Gastroesophageal sphincter (tissue), 4 donors: Measurements from ENCODE around the gene THSD4. TPM values are rescaled to one million over a fixed set of nuclear protein-coding genes. Genes with fewer than 3 reads are reported as not detected.
"Not testable (repeated sequence)": the region's sequence is repeated elsewhere in the genome, so short reads cannot be mapped to it uniquely, and the experiment has no call there.

Source experiments
- ATAC-seq: fragments of 150-250 bp; one replicate; pipeline ENCODE4 v1.9.1; 2016; ENCODE audit warnings: mild to moderate bottlenecking, moderate library complexity
- H3K27ac ChIP-seq, 4 donors: fragments of 200-600 bp; sonication (generic) in 3 of 4; 1 replicate in 3 of 4; 2 replicates in 1 of 4; pipeline ENCODE4 v1.5.1; 2016 to 2019
- H3K27me3 ChIP-seq: fragments of 200-600 bp; sonication (generic); one replicate; pipeline ENCODE4 v1.5.1; 2019
- H3K36me3 ChIP-seq, 2 donors: fragments of 200-600 bp; sonication (generic); one replicate each; pipeline ENCODE4 v1.5.1; 2019; ENCODE audit warnings: control low read depth in 1 of 2
- H3K4me1 ChIP-seq, 3 donors: fragments of 200-600 bp; sonication (generic); 1 replicate in 2 of 3; 2 replicates in 1 of 3; pipeline ENCODE4 v1.5.1; 2016 to 2019; ENCODE audit warnings: control low read depth in 2 of 3
- H3K4me3 ChIP-seq, 2 donors: fragments of 200-600 bp; sonication (generic); one replicate each; pipeline ENCODE4 v1.5.1; 2019; ENCODE audit warnings: mild to moderate bottlenecking in 1 of 2, moderate library complexity in 1 of 2
- H3K9me3 ChIP-seq, 3 donors: fragments of 200-600 bp; sonication (generic); one replicate each; pipeline ENCODE4 v1.5.1; 2017 to 2019; ENCODE audit warnings: control low read depth in 2 of 3
- EP300 ChIP-seq: sonication (generic); formaldehyde crosslinking; IDR thresholded peaks from one replicate; pipeline ENCODE4 v1.6.1; 2017; ENCODE audit warnings: antibody characterized with exemption, mild to moderate bottlenecking
- POLR2A ChIP-seq, 2 donors: fragments of 450-650 bp; IDR thresholded peaks; one replicate each; pipeline ENCODE4 v1.6.1; 2017; ENCODE audit warnings: antibody characterized with exemption in 2 of 2, mild to moderate bottlenecking in 2 of 2, moderate library complexity in 1 of 2
- POLR2AphosphoS5 ChIP-seq: sonication (generic); formaldehyde crosslinking; IDR thresholded peaks from one replicate; pipeline ENCODE4 v1.6.1; 2017; ENCODE audit warnings: antibody characterized with exemption
- WGBS, 2 donors: methylation state at CpG; one replicate each; pipeline ENCODE4 v1.1.5; 2018; ENCODE audit warnings: low coverage in 1 of 2; 5-methylcytosine and 5-hydroxymethylcytosine counted together
- total RNA-seq, 4 donors: library from RNA; depleted of rRNA; stranded (reverse); fragments of >200 nt; gene quantifications; one replicate each; pipeline ENCODE4 v1.1.0, GENCODE V29; 2016
- TF ChIP-seq, protein P1 (sequence below), 4 experiments: fragments of 200-600 bp in 2 of 4; fragments of 450-650 bp in 2 of 4; sonication (generic) in 1 of 4; IDR thresholded peaks; one replicate each; pipeline ENCODE4 v1.5.1; 2017 to 2019; ENCODE audit warnings: antibody characterized with exemption in 4 of 4, mild to moderate bottlenecking in 2 of 4, moderate library complexity in 2 of 4

The THSD4 gene
- total RNA-seq, 4 donors from 2014 or later: 4.6 to 28.5 (median 17.6) TPM

DNA sequence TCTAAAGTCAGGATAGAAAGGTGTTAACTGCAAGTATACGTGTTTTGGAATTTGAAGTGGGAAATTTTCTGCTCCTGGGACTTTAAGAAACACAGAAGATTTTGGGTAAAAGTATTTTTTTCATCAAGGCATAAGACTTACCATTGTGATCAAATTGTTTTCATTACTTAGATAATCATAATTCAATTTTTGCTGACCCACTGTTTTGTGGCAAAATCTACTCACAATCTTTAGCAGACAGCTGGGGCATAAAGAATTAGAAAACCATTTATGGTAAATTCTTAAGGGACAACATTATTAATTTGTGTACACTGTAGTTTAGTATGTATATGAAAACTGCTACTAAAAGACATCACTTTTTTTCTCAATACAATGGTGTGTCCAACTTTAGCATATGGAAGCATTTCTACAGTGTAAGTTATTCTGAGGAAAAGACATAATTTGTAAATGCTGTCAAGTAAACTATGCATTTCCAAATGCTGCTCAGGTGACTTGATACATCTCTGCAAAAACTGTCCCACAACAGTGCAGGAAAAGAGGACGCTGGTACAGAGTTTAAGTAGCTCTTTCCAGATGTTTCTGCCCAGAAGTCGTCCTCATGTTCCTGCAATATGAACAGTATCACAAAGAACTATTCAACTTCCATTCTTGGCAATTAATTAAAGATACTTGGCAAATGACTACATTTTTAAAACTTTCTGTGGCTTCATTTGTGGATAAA, 52.3 kb downstream of the THSD4 start:
- Histone ChIP-seq H3K4me3 (no peak overlapping the region), H3K27me3 (no peaks in the 10 kb centered on the region), H3K27ac (no peak overlapping the region), H3K9me3 (peaks cover 0 to 19% (median 0%) of the 10 kb centered on the region in 3 donors), H3K4me1 (peaks cover 0 to 10% (median 0%) of the 10 kb centered on the region in 3 donors), H3K36me3 (no peaks in the 10 kb centered on the region)
- TF ChIP-seq, protein P1, sequence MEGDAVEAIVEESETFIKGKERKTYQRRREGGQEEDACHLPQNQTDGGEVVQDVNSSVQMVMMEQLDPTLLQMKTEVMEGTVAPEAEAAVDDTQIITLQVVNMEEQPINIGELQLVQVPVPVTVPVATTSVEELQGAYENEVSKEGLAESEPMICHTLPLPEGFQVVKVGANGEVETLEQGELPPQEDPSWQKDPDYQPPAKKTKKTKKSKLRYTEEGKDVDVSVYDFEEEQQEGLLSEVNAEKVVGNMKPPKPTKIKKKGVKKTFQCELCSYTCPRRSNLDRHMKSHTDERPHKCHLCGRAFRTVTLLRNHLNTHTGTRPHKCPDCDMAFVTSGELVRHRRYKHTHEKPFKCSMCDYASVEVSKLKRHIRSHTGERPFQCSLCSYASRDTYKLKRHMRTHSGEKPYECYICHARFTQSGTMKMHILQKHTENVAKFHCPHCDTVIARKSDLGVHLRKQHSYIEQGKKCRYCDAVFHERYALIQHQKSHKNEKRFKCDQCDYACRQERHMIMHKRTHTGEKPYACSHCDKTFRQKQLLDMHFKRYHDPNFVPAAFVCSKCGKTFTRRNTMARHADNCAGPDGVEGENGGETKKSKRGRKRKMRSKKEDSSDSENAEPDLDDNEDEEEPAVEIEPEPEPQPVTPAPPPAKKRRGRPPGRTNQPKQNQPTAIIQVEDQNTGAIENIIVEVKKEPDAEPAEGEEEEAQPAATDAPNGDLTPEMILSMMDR (IDR thresholded peaks at IDR 0.05): no peak
- TF ChIP-seq POLR2AphosphoS5 (no peak), EP300 (no peak), POLR2A (IDR thresholded peaks at IDR 0.05) (no peak)
- WGBS, 2 donors: 37 to 43% methylated on average over 3 of the region's 3 CpGs
- no peak for ATAC-seq

DNA sequence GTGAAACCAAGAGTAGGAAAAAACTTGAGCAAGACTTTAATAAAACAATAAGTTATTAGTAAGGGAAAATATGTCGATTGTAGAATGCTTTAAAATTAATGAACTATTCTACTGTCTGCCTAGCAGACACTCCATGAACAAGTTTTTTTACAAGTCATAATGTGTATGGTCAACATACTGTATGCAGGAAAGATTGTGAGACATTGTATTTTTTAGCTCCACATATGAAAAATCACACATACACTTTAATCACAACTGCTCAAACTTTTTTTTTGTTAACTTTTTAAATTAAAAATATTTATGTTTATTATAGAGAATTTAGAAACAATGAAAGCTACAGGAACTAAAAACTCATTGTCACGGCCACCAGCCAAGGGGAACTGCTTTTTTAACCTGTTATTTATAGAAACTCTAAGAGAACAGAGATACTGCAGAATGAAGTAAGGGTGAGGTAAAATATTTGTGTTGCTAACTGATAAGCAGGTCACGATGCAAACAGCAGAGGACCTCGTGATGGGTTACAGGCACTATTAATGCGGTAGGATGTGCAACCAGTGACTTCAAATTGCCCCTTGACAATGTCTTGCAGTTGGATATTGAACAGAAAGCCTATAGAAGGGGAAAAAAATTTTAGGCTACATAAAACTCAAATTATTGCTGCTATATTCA, 53.0 kb downstream of the THSD4 start:
- H3K4me3 ChIP-seq: no peak overlapping the region
- H3K27ac ChIP-seq: no peak overlapping the region
- H3K27me3 ChIP-seq: no peaks in the 10 kb centered on the region
- peaks cover 0 to 19% (median 0%) of the 10 kb centered on the region in 3 donors for H3K9me3 ChIP-seq
- WGBS, 2 donors: 18 to 58% methylated on average over 4 to 5 of the region's 5 CpGs
- H3K4me1 ChIP-seq: peaks cover 0 to 10% (median 0%) of the 10 kb centered on the region in 3 donors
- TF ChIP-seq POLR2AphosphoS5 (no peak), EP300 (no peak), POLR2A (IDR thresholded peaks at IDR 0.05) (no peak)
- TF ChIP-seq, protein P1 (IDR thresholded peaks at IDR 0.05): no peak
- no peak for ATAC-seq
- no peaks in the 10 kb centered on the region for H3K36me3 ChIP-seq

DNA sequence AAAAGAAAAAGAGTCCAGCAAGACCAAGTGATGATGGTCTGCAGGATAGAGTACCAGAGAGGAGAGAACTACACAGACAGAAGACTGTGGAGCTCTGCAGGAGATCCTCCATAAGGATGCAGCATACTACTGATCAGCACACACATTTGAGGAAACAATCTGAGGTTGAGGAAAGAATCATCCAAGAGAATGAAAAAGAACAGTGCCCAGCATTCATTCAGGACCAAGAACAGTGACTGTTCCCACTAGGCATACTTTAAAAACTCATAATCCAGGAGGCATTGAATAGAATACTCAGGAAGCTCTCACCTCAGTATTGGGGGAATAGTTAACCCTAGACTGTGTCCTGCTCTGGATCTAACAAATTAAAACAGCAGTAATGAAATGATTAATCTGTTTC, 54.9 kb downstream of the THSD4 start:
- peaks cover 0 to 19% (median 0%) of the 10 kb centered on the region in 3 donors for H3K9me3 ChIP-seq

DNA sequence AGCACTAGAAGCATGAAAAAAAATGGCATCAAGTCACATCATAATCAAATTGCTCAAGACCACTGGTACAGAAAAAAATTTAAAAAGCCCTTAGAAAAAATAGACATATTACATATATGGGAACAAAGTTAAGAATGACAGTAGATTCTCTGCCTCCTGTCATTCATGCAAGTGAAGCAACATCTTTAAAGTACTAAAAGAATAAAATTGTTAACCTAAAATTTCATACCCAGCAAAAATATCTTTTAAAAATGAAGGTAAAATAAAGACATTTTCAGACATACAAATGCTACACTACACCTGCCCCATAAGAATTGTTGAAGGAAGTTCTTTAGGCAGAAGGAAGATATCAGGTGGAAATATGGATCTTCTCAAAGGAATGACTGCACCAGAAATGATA, 55.9 kb downstream of the THSD4 start:
- Histone ChIP-seq H3K4me1 (peaks cover 0 to 10% (median 0%) of the 10 kb centered on the region in 3 donors), H3K36me3 (no peaks in the 10 kb centered on the region), H3K4me3 (no peak overlapping the region), H3K27ac (no peak overlapping the region), H3K27me3 (no peaks in the 10 kb centered on the region), H3K9me3 (peaks cover 0 to 19% (median 0%) of the 10 kb centered on the region in 3 donors)
- TF ChIP-seq POLR2AphosphoS5: no peak
- TF ChIP-seq POLR2A (IDR thresholded peaks at IDR 0.05): no peak
- TF ChIP-seq, protein P1 (IDR thresholded peaks at IDR 0.05): no peak
- ATAC-seq: no peak

More for the DNA sequence above, 54.9 kb downstream of the THSD4 start:
- ATAC-seq: no peak
- Histone ChIP-seq H3K4me3 (no peak overlapping the region), H3K27me3 (no peaks in the 10 kb centered on the region), H3K4me1 (peaks cover 0 to 10% (median 0%) of the 10 kb centered on the region in 3 donors), H3K36me3 (no peaks in the 10 kb centered on the region), H3K27ac (no peak overlapping the region)
- TF ChIP-seq POLR2AphosphoS5: no peak
- TF ChIP-seq EP300: no peak
- no peak for TF ChIP-seq POLR2A (IDR thresholded peaks at IDR 0.05)
- TF ChIP-seq, protein P1 (IDR thresholded peaks at IDR 0.05): no peak

DNA sequence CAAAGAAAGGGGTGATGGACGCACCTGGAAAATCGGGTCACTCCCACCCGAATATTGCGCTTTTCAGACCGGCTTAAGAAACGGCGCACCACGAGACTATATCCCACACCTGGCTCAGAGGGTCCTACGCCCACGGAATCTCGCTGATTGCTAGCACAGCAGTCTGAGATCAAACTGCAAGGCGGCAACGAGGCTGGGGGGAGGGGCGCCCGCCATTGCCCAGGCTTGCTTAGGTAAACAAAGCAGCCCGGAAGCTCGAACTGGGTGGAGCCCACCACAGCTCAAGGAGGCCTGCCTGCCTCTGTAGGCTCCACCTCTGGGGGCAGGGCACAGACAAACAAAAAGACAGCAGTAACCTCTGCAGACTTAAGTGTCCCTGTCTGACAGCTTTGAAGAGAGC, 59.1 kb downstream of the THSD4 start:
- not testable (repeated sequence) for H3K36me3 ChIP-seq, H3K27ac ChIP-seq, H3K4me3 ChIP-seq, ATAC-seq, H3K27me3 ChIP-seq, H3K4me1 ChIP-seq
- H3K9me3 ChIP-seq: peaks cover 0 to 19% (median 0%) of the 10 kb centered on the region in 3 donors
- WGBS, 2 donors: no CpG with 5 or more reads among the region's 17 CpGs
